Fibroblast of skin of abdomen (primary cell): ENCODE data around the gene ACOXL.
A peak's percentile ranks its signal among the peaks of the same experiment; 100 is the strongest.
"Not testable (repeated sequence)": the region's sequence is repeated elsewhere in the genome, so short reads cannot be mapped to it uniquely, and the experiment has no call there.

Experiments used
- DNase-seq: peaks from one replicate; pipeline ENCODE4 v3.0.0-alpha.2; 2013

ACOXL gene

DNA sequence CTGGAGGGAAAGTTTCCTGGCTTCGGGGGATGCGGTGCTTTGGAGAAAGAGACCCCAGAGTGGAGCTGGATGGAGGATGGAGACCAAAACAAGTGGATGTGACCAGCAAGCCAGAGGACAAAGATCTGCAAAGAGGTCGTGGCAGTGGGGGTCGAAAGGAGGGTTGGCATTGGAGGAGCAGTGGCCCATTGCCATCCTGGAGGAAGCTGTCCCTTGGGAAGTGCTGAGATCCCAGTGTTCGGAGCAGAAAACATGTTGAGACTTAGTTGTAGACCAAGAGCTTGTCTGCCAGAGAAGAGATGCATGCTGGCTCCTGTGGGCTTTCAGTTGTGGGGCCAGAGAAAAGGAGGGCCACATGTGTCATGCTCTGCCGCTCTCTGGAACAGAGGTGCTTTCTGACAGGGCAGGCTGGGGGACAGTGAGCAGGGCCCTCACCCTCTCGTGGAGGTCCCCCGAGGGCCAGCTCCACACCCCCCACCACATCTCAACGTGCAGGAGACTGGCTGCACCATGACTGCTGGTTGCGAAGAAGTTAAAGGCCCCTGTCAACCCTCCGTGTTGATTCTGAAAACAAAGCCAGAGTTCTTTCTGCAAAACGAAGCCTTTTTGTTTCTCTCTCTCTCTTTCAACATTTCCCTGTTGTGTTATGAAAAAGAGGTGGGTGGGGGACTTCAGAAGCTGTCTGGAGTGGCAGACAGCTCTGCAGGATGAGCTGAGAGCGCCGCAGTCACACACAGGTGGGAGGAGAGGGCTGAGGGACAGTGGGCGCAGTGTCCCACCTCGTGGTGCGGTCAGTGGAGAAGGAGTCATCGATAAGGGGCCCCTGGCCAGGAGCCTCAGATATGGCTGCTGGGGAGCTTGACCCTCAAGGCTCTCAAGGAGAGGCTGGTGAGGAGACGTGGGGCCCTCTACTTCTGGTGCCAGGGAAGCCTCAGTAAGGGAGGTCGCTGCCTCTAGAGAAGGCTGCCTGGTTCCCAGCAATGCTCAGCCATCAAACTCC lies 310.7 kb downstream of the ACOXL start:
- DNase-seq: no peak

DNA sequence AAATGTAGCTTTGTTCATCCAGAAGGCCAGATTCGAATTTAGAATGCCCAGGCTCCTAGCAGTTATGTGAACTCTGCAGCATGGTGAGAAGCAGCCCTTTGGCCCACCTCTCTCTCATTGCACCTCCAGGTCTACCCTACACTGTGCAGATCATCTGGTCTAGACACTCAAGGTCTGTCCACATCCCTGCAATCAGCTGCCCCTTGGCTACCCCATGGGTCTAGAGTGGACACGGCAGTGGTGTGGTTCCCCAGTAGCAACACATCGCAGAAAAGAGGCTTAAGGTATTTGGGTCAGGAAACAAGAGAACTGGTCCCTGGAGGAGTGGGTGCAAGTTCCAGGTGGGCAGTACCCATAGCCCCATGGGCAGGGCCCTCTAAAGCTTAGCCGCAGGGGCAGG lies 311.7 kb downstream of the ACOXL start:
- no peak for DNase-seq

DNA sequence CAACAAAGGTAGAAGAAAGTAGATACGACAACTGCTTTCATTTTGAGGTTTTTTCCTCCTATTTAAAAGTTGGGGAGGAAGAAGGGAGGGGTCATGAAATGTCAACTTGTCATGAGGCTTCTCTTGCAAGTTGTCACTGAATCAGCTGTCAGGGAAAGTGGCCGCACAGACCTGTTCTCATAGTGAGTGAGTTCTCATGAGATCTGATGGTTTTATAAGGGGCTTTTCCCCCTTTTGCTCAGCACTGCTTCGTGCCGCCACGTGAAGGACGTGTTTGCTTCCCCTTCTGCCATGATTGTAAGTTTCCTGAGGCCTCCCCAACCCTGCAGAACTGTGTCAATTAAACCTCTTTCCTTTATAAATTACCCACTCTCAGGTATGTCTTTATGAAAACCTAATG lies 312.9 kb downstream of the ACOXL start:
- DNase-seq: not testable (repeated sequence)

DNA sequence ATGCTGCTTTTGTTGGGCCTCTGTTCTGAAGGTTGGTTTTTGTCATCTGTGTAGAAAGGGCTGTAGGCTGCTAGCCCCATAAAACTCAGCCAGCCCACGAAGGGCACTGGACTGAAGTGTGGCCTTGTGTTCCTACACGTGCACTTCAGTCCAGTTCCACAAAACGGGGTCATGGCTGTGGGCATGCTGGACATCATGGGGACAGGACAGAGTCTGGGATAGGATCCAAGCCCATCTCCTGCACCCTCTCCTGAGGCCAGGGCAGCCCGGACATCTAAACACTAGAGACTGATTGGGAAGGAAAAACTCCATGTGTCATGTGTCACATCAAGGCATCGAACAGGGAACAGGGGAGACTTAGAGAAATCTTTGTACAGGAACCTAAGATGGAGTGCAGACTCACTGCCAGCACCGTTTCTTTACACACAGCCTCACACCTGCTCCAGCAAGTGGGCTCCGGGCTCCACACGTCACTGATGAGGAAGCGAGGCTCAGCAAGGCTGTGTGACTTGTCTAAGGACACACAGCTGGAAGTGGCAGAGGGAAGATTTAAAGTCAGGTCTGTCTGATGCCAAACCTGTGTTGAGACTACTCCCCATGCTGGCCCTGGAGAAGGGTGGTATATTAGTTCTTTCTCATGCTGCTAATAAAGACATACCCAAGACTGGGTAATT lies 313.5 kb downstream of the ACOXL start:
- DNase-seq: no peak

DNA sequence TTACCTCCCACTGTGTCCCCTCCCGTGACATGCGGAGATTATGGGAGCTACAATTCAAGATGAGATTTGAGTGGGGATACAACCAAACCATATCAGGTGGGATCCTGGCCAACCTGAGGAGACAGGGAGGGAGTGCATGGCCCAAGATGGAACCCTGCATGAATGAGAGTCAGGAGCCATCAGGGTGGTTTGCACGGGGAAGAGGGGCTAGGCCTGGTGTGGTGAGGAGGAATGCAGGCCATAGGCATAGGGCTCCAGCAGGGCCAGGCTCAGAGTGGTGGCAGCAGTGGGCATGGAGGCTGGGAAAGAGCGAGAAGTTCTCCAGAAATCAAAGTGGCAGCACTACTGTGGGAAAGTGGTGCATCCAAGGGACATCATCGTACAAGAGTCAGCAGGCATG lies 314.3 kb downstream of the ACOXL start:
- no peak for DNase-seq

DNA sequence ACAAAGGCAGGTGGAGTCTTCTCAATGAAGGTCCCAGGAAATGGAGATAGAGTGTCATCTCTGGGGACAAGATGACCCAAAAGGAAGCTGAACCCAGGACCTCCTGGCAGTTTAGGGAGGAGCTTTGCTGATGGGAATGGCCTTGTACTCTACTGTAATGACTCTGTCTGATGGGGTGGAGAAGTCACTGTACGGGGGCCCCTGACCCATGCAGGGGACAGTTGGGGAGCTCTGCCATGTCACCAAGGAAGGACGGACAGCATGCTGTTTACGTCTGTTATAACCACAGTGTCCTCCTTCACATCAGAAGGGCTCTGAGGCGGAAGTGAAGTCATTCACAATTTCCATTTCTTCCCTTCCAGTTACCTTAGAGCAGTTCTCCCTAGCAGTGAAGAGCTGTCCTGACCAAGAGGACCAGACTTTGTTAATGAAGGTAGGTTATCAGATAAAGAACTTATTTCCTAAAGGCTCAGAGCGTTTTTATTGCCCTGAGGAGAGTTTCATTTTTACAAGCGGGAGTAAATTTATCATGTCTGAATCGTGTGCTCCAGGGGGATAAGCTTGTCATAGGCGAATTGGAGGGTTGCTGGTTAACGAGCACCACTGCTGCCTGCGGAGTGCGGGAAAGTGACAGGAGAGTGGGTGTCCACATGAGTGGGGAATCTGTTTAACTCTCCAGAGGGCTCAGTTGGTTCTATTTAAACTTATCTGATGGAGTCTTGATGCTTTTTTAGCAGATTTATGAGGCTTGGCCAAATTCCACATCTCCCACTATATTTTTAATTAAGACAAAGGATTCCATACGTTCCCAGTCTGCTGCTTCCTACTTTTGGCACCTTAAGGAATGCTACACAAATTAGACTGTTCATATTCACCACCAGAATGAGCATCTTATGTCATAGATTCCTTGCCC lies 316.7 kb downstream of the ACOXL start:
- peak; percentile 4 for DNase-seq

DNA sequence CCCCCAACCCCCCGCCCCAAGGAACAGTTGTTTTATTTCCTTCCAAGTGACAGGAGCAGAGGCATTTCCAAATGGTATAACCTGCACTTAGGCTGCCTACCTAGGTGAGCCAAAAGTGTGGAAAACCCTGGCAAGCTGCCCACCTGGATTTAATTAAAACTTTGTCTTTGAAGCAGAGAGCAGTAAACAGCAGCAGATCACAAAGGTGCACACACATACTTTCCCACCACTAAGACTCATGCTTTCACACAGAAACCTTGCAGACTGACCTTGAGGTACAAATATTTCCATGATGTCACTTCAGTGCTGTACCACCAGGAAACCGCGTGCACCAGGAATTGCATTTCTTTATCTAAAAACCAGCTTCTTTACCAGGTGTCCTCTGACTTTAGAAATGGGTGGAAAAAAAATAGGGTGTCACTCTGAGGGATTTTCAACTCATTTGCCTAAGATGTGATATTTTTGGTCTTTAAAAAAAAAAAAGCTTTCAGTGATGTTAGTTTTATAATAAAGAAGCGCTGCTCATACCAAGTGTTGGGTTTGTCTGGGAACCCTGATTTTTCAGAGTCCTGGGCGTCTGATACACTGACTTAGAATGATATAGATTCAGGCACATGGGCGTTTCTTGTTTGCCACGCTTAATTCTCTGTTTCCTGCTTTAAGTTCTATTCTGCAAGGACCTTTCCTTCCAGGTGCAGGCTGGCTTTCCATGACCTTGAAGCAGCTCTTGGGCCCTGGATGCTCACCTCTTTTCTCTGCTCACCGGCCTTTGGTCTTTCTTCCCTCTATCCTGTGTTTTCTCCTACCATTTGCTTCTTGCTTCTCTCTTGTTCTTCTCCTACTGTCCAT lies 317.6 kb downstream of the ACOXL start:
- DNase-seq: no peak

DNA sequence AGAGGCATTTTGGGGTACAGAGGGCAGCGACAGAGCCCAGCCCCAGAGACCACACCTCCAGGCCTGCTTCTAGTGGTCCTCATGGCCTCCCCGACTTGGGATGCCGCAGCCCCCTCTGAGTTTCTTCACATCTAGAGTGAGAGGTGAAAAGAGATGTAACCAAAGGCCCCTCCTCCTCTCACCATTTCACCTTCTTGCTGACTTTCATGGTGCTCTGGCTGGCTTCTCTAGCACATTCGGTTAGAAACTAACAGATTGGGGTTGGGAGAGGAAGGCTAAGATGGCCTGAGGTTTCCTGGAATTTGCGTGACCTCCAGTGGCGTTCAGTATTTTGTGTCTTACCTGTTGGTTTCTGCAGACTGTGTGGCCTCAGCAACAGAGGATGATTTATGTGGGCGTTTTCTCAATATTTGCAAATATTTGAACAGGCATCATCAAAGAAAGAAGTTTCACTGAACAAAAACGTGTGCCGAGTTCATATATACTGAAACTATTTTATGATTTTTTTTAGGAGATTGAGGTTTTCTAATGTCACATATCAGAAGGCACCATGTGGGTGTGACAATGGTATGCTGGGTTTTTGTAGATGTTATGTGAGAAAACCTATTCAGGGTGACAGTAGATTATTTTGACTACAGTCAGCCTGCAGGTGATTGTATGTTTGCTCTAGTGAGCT lies 318.5 kb downstream of the ACOXL start:
- DNase-seq: no peak

DNA sequence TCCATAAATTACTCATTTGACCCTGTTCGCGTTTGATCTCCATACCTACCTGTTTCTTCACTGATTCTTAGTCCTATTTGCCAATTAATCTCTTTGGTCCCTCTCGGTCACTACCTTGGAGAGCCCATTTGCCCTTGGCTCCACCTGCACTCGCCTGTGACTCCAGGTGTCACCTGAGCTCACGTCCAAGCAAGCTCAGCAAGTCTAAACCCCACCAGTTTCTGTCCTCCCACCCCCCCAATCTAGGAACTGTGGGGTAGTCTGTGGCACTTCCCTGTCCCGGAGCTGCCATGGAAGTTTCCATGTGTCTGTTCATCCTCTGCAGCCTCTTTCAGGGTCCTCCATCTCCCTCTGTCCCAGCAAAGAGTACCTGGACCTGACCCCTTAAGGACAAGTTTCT lies 320.2 kb downstream of the ACOXL start:
- DNase-seq: no peak

DNA sequence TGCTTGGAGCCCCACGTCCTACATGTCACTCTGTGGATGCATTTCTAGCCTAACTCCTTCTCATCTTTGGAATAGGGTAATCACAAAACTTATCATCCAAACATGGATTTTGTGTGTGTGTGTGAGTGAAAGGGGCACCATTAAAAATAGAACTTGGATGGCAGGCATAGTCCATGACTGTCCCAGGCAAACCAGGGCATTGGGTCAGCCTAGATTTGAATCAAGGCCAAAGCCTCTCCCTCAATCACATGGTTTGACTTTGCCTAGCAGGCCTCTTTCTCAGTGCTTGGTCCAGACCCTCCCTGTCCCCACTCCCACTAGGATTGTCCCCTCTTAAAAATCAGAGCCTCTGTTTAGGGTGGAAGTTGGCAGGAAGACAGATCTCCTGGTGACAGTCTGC lies 320.9 kb downstream of the ACOXL start:
- no peak for DNase-seq

DNA sequence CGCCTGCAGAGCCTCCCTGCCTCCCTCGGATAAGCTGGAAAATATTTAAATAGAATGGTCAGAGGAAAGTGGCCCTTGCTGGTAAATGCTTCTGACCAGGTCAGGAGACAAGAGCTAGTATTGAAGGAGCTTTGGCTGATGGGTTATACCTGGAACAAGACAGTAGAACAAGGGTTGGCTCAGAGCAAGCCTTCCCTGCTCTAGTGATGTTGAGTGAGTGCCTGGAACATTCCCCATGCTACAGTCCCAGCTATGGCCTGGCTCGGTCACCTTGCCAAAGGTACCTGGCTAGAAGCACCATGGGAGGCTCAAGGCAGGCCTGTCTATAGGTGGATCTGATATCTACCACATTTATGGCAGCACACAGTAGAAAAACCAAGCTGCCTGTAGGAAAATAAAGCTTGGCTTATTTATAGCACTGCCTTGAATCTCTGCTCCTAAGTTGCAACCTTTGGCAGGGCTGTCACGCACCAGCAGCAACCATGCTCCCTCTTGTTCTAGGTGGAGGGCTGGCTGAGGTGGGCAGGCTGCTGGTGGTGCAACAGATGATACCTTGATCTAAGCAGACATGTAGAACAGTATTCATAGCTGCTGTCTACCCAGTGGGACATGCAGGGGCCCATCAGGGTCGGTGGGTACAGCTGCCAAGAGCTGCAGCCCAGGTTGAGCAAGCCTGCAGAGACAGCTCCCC lies 321.6 kb downstream of the ACOXL start:
- no peak for DNase-seq

DNA sequence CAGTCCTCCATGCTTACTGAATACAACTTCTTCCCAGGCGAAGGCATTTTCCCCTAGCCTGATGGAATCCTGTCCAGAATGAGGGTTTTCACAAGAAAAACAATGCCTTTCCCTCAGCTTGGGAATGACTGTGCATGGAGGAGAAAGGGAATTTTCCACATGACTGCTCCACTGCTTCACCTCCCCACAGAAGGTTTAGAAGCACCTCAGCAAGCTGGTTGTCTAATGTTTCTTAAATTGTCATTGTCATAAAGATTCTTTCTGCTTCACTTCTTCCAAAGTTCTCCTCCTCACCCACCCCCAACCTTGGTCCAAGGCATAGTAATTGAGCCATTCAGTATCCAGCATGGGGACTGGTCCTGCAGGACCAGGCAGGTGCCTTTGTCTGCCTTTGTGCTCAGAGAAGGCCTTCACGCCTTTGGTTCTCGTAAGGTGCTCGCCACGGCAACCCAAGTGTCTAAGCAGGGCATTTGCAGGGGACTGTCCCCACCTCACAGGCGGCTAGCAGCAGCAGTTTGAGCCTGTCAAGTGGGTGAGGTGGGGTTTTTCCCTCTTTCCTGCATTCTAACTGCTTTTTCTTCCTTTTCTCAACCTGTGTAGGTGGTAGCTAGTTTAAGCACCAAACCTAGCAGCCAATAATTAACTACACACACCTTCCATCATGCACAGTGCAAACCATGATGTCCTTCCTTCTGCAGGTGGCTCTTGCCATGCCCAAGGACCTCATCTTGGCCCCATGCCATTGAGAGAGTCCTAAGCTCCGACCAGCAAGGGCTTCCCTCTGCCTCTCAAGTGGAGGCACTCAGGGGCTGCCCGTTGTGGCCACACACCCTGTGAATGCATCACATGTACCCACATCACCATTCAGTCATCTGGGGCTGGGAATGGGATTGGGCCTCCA lies 322.7 kb downstream of the ACOXL start:
- no peak for DNase-seq

DNA sequence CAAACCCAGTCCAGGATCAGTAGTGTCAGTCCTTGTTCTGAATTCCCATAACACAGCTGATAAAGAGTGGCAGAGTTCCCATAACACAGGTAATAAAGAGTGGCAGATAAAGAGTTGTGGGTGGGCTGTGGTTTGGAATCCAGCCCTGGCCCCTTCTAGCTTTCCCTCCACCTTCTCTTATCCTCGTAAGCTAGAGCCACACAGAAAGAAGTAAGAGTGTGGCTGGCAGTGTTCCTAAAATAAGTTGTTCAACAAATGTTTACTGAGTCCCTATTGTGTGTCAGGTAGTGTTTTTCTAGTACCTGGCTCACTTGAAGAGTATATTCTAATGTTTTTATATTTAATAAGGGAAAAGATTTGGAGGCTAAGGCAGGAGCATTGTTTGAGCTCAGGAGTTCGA lies 323.4 kb downstream of the ACOXL start:
- no peak for DNase-seq

DNA sequence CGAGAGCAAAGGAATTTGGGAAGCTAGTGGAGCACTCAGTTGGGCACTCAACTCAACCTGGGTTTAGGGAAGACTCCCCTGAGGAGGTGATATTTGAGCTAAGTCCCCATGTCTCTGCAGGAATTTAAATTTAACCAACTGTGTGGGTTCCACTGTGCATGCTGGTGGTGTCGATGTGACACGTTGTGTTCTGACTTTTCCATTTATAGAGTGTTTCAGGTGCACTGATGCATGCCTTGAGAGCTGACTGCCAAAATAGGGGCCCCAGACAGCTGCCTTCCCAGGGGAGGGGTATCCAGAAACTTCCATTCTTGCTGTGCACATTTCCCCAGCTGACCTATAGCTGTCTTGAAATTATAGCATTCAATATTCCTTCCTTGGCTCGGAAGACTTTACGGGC lies 324.7 kb downstream of the ACOXL start:
- DNase-seq: no peak

DNA sequence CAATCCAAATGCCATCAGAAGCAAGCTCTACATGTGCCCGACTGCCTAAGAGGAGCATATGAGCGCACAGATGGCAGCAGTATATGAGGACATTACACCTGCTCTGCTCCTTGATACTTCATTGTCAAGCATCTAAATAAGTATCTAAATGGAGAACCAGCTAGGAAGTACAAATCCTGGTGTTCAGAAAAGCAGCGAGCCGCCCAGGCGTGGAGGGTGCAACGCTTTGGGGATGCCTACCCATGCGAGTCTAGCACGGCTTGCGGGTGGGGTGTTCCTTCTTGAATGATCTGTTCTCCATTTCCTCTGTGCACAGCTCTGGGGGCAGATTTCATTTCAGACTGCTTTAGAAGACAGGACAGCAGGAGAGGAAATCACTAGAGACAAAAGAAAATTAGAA lies 325.3 kb downstream of the ACOXL start:
- DNase-seq: no peak

DNA sequence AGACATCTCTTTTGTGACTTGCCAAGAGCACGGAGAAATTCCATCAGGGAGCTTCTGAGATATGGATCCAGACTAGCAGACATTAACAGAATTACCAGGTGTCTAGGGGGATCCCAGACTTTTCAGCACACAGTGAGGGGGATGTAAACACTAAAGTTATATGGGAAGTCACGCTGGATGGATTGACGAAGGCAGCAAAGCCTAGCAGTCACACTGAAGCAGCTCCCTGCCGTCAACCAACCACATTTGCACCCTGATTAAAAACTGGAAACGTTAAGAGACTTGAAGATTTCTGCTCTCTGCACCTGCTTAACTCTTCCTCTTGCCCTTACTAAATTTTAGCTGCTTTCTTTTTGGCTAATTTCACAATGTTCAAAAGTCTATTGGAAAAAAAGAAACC lies 325.9 kb downstream of the ACOXL start:
- DNase-seq: no peak

DNA sequence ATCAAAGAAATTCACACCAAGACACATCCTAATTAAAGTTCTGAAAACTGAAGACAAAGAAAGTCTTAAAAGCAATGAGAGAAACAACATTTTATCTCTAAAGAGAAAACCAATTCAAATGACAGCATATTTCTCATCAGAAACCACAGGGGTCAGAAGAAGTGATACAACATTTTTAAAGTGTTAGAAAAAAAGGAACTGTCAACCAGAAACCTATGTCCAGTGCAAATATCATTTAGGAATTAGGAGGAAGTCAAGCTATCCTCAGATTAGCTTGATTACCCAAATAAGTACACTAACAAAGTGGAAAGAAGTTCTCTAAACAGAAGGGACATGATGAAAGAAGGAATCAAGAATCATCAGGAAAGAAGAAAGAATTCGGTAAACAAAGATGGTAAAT lies 328.8 kb downstream of the ACOXL start:
- DNase-seq: no peak

DNA sequence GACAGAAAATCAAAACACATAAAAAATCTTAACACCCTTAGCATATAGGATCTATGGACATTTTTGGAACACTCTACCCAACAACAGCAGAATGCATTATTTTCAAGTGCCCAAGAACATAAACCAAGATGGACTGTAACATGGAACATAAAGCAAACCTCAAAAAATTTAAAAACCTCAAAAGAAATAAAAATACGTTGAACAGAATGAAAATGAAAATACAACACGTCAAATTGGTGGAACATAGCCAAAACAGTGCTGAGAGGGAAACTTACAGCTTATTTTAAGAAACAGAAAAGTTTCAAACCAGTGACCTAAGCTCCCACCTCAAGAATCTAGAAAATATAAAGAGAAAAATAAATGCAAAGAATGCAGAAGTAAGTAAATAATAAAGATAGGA lies 330.0 kb downstream of the ACOXL start:
- DNase-seq: no peak

DNA sequence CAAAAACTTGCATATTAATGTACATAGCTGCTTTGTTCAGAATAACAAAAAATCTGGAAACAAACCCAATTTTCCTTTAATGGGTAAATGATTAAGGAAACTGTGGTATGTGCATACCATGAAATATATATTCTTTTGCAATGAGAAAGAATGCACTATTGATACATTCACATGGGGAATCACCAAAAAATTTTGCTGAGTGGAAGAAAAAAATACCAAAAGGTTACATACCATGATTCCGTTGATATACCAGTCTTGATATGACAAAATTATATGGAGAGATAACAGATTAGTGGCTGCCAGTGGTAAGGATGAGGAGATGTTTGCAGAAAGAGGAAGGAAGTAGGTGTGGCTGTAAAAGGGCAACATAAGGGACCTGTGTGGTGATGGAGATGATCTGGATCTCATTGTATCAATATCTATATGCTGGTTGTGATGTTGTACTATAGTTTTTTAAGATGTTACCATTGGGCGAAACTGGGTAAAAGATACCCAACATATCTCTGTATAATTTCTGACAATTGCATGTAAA lies 333.8 kb downstream of the ACOXL start:
- DNase-seq: no peak
